ENCODE results near the gene CHKA. TPM values are rescaled to one million over a fixed set of nuclear protein-coding genes. Genes with fewer than 3 reads are reported as not detected.

The CHKA gene
- total RNA-seq, 1 experiment from 2014 or later: 63.0 TPM

DNA sequence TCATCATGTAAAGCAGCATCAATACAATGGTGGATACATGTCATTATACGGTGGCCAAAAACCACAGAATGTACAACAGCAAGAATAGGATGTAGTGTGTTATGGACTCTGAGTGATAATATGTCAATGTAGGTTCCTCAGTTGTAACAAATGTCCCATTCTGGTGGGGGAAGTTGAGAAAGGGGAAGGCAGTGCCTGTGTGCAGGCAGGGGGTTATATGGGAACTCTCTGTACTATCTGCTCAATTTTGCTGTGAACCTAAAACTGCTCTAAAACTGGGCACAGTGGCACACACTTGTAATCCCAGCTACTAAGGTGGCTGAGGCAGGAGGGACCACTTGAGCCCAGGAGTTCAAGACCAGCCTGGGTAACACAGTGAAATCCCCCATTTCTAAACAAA is 5.9 kb downstream of the CHKA start:
- H3K27me3 ChIP-seq (ENCODE audit: insufficient read depth, low read length): no peaks in the 10 kb centered on the region
- no peak overlapping the region for H3K18ac ChIP-seq (ENCODE audit: insufficient read length, low read depth, low read length)
- no peak overlapping the region for H3K4ac ChIP-seq (ENCODE audit: low read depth, low read length)
- no peaks in the 10 kb centered on the region for H4K20me1 ChIP-seq (ENCODE audit: control insufficient read depth, insufficient read depth, insufficient read length)
- peaks cover 5 to 45% (median 26%) of the 10 kb centered on the region in 3 experiments; a peak in 5 of 7 replicates for H3K36me3 Mint-ChIP-seq (ENCODE audit: insufficient read depth in 1 of 3, low read depth in 3 of 3)
- H3K9ac ChIP-seq (ENCODE audit: extremely low read depth, insufficient read length, low read length): no peak overlapping the region
- H3K79me2 ChIP-seq (ENCODE audit: insufficient read depth, low read length): peaks cover 68% of the 10 kb centered on the region
- no peak overlapping the region; a peak in 1 of 7 replicates for H3K27ac Mint-ChIP-seq
- H4K5ac ChIP-seq (ENCODE audit: insufficient read length, low read depth, low read length): no peak overlapping the region
- no peaks in the 10 kb centered on the region for H3K9me3 ChIP-seq (ENCODE audit: control insufficient read depth, low read depth, low read length)
- H2AFZ ChIP-seq (ENCODE audit: low read length): no peak overlapping the region
- peaks cover 7% of the 10 kb centered on the region for H3K23me2 ChIP-seq (ENCODE audit: insufficient read length, low read depth, low read length, poor library complexity, severe bottlenecking)
- no peak overlapping the region for H2BK15ac ChIP-seq (ENCODE audit: low read depth, low read length)
- no peak overlapping the region for H2BK5ac ChIP-seq (ENCODE audit: insufficient read length, low read length)
- no peak overlapping the region for H3K27ac ChIP-seq (ENCODE audit: insufficient read length, low read depth, low read length)
- H2BK20ac ChIP-seq (ENCODE audit: low read depth, low read length, poor library complexity, severe bottlenecking): no peak overlapping the region
- H3K4me3 Mint-ChIP-seq: no peak overlapping the region
- no peak overlapping the region for H3K14ac ChIP-seq (ENCODE audit: insufficient read depth, low read length)
- H3K23ac ChIP-seq (ENCODE audit: insufficient read length, low read depth, low read length): no peak overlapping the region
- H3K9me3 Mint-ChIP-seq: no peaks in the 10 kb centered on the region
- H2AK5ac ChIP-seq (ENCODE audit: insufficient read length, low read length): no peak overlapping the region
- H3K4me1 Mint-ChIP-seq: peaks cover 27 to 36% of the 10 kb centered on the region in 2 experiments
- no peak overlapping the region for H2BK120ac ChIP-seq (ENCODE audit: low read depth, low read length, poor library complexity, severe bottlenecking)
- peaks cover 4% of the 10 kb centered on the region for H3K79me1 ChIP-seq (ENCODE audit: insufficient read depth, low read depth, low read length, poor library complexity, severe bottlenecking)
- H3K56ac ChIP-seq (ENCODE audit: insufficient read length, low read depth, low read length): no peak overlapping the region
- no peak for DNase-seq
- H3T11ph ChIP-seq (ENCODE audit: low read length): no peak overlapping the region
- H4K91ac ChIP-seq (ENCODE audit: insufficient read length, low read depth, low read length): no peak overlapping the region
- WGBS (ENCODE audit: extremely low coverage, insufficient read length, low lambda C conversion rate): no CpG with 5 or more reads among the region's 1 CpG
- TF ChIP-seq, protein P1, sequence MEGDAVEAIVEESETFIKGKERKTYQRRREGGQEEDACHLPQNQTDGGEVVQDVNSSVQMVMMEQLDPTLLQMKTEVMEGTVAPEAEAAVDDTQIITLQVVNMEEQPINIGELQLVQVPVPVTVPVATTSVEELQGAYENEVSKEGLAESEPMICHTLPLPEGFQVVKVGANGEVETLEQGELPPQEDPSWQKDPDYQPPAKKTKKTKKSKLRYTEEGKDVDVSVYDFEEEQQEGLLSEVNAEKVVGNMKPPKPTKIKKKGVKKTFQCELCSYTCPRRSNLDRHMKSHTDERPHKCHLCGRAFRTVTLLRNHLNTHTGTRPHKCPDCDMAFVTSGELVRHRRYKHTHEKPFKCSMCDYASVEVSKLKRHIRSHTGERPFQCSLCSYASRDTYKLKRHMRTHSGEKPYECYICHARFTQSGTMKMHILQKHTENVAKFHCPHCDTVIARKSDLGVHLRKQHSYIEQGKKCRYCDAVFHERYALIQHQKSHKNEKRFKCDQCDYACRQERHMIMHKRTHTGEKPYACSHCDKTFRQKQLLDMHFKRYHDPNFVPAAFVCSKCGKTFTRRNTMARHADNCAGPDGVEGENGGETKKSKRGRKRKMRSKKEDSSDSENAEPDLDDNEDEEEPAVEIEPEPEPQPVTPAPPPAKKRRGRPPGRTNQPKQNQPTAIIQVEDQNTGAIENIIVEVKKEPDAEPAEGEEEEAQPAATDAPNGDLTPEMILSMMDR (conservative IDR thresholded peaks at IDR 0.05): no peak
- H3K4me1 ChIP-seq (ENCODE audit: insufficient read depth, low read length): no peaks in the 10 kb centered on the region; the same call in 1 of the 2 replicates
- H4K8ac ChIP-seq (replicated peaks; ENCODE audit: insufficient read length, low read depth, low read length): no peak overlapping the region
- no peak overlapping the region for H3K4me2 ChIP-seq (ENCODE audit: insufficient read depth, insufficient read length, low read length)
- H3K27me3 Mint-ChIP-seq (ENCODE audit: low read depth): no peaks in the 10 kb centered on the region
- H2BK12ac ChIP-seq (ENCODE audit: insufficient read length, low read depth, low read length): no peak overlapping the region

Data from H9 (cell line).